DND-41 (cell line): ENCODE results near the gene SUMO1.

Source experiments
- EZH2 ChIP-seq: IDR thresholded peaks from 3 replicates; pipeline ENCODE4 v1.6.1; 2012; ENCODE audit warnings: borderline replicate concordance, low read depth, mild to moderate bottlenecking, moderate library complexity, low read length, inconsistent platforms; ENCODE audit not compliant: severe bottlenecking
- TF ChIP-seq, protein P1 (sequence below): IDR thresholded peaks from 2 replicates; pipeline ENCODE4 v1.5.1; 2012; ENCODE audit warnings: borderline replicate concordance, low read length, moderate library complexity, mild to moderate bottlenecking; ENCODE audit not compliant: poor library complexity, severe bottlenecking; ENCODE audit errors: extremely low read depth

DNA sequence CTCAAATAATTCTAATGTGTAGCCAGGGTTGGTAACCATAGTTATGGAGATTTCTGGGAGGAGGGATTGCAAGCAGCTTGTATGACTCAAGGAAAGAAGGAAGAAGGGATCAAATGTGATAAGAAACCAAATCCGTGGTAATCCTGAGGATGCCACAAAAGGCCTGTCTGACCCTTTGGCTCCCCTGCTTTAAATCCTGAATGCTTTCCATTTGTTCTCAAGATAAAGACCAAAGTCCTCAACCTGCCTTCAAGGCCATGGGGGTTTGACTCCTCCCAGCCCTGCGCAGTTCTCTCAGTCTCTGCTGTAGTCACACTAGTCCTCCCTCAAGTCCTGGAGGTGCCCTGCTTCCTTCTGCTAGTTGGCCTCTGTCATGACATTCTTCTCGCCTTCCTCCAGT lies 74.0 kb downstream of the SUMO1 start:
- TF ChIP-seq, protein P1, sequence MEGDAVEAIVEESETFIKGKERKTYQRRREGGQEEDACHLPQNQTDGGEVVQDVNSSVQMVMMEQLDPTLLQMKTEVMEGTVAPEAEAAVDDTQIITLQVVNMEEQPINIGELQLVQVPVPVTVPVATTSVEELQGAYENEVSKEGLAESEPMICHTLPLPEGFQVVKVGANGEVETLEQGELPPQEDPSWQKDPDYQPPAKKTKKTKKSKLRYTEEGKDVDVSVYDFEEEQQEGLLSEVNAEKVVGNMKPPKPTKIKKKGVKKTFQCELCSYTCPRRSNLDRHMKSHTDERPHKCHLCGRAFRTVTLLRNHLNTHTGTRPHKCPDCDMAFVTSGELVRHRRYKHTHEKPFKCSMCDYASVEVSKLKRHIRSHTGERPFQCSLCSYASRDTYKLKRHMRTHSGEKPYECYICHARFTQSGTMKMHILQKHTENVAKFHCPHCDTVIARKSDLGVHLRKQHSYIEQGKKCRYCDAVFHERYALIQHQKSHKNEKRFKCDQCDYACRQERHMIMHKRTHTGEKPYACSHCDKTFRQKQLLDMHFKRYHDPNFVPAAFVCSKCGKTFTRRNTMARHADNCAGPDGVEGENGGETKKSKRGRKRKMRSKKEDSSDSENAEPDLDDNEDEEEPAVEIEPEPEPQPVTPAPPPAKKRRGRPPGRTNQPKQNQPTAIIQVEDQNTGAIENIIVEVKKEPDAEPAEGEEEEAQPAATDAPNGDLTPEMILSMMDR: no peak
- no peak for TF ChIP-seq EZH2
